SKM-1 treated with dmso at 0.1 percent for 144 hours (cell line): Measurements from ENCODE around the gene PRH2.

Source experiments
- DNase-seq: peaks from one replicate; lab custom pipeline; 2025; ENCODE audit not compliant: unreplicated experiment; lab: John Stamatoyannopoulos, UW

PRH2 gene

DNA sequence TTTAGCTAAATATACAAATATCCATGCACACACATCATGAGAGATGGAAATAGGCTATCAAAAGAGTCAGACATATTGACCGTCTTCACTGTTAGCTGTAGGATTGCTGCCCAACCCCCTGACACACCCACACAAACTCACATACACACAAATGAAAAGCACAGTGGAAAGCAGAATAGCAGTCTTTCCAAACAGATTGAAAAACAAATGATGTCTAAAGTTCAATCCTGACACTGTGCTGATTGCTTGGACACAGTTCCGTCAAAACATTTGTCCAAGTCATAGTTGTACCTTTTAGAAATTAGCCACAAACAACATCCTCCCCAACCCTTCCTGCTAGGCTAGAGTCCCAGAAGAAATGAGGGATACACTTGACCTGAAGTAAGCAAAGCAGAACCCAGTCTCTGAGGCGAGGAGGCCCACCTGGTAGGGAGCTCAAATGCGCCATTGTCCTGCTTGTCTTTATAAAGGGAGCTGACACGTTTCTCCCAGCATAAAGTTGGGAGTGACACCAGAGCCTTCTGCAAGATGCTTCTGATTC, at the start of gene PRH2:
Gene PRH2, plus strand, starts transcription at position 491 of the 541 bp plus-strand sequence. Its CDS starts 38 bp downstream, at position 529.
- DNase-seq: no peak

DNA sequence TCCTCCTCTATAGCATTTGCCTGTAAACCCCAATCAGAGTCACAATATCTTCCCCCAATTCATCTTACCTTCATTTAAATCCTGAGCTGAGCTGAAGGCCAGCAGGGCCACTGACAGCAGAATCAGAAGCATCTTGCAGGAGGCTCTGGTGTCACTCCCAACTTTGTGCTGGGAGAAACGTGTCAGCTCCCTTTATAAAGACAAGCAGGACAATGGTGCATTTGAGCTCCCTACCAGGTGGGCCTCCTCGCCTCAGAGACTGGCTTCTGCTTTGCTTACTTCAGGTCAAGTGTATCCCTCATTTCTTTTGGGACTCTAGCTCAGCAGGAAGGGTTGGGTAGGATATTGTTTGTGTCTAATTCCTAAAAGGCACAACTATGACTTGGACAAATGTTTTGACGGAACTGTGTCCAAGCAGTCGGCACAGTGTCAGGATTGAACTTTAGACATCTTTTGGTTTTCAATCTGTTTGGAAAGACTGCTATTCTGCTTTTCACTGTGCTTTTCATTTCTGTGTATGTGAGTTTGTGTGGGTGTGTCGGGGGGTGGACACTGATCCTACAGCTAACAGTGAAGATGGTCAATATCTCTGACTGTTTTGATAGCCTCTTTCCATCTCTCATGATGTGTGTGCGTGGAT, 44.8 kb upstream of the PRH2 start, which contains the start of gene PRH1:
Gene PRH1, minus strand, starts transcription at position 170 of the 640 bp plus-strand sequence. Its CDS starts 38 bp downstream, at position 132.
- no peak for DNase-seq

DNA sequence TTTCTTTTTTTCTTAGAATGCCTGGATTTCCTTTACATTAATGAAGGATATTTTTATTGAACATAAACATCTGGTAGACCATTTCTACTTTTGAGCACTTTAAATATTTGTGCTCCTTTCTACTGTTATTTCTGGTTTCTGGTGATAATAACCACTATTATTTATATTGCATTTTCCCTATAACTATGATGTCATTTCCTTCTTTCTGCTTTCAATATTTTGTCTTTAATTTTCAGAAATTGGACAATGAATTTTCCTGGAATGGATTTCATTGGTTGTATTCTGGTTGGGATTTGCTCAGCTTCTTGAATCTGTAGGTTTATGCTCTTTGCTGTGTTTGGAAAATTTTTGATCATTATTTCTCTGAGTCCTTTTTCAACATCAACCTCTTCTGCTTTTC, 39.8 kb upstream of the PRH2 start:
- no peak for DNase-seq

DNA sequence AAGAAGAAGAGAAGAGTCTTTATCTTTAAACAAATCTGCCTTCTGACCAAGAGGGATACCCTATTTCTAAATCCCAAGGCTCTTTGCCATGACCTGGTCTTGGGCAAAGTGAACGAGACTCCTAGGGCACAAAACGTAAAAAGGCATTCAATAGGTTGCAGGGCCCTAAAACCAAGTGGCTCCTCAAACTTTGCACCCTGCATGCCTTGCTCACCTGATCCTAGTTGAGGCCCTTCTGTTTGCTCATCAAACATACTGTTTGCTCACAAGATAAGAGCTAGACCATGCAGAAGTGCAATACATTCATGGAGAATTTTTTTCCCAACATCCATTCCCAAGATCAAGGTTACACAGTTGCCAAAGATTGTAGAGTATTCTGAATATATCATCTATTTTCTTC, 37.1 kb upstream of the PRH2 start:
- no peak for DNase-seq

DNA sequence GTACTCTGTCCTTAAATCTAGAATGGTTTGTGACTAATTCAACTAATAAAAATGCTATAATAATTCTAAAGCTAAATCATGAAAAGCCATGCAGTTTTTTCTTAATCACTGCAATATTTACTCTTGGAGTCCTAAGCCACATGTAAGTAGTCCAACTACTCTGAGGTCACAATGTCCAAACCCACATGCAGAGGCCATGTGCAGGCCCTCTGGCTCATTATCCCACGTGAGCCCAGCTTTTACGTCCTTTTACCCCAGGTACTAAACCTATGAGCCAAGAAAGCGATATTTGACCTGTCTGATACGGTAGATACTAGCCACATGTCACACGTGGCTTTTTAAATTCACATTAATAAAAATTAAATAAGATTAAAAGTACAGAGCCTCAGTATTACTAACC, 32.2 kb upstream of the PRH2 start:
- DNase-seq: no peak

DNA sequence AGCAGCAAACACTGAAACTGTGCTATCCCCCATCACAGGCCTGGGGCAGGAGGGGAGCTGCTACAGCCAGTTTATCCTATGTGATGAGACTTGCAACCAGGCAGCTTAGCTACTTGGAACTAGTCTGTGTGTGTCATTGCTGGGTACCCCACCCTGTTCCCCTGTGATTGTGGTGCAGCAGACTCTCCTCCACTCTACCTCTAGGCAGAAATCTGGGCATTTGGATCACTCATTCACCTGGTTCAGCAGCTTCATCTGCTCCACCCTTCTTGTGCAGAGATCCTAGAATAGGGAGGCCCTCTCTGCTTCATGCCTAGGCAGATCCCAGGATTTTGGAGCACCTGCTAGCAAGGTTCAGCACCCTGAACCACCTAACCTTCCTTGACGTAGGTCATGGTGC, 28.5 kb upstream of the PRH2 start:
- no peak for DNase-seq

DNA sequence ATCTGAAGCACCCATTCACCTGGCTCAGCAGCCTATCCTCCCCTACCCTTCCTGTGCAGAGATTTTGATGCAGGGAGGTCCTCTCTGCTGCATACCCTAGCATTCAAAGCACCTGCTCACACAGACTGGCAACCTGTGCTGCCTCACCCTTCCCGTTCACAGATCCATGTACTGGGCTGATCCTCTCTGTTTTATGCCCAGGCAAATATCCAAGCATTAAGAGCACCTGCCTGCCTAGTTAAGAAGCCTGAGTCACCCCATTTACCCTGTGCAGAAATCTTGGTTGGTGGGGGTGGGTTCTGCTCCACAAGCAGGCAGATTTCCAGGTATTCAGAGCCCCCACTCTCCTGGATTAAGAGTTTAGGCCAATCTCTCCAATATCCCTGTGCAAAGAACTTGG, 28.1 kb upstream of the PRH2 start:
- no peak for DNase-seq

DNA sequence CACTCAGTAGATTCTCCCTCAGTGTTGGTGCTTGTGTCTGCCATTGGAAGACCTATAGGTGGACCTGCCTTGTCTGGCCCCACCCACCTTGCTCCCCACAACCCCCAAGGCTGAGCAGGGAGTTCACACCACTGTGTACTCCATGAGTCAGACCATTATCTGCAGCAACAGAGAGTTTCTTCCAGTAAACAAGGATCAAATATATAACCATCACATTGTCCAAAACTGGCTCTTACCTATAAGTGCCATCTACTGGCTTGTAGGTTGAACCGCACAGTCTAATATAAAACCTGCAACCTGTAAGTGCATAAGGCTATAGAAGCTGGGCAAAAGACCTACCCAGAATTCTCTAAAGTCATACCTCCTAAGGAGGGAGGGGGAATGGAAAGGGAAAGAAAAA, 27.6 kb upstream of the PRH2 start:
- no peak for DNase-seq

DNA sequence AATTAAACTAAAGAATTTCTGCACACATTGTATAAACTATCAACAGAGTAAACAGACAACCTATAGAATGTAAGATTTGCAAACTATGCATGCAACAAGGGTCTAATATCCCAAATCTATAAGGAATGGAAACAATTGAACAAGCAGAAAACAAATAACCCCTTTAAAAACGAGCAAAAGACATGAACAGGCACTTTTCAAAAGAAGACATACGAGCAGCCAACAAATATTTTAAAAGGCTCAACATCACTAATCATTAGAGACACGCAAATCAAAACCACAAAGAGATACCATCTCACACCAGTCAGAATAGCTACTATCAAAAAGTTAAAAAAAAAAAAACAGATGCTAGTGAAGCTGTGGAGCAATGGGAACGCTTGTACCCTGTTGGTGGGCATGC, 24.4 kb upstream of the PRH2 start:
- DNase-seq: no peak

DNA sequence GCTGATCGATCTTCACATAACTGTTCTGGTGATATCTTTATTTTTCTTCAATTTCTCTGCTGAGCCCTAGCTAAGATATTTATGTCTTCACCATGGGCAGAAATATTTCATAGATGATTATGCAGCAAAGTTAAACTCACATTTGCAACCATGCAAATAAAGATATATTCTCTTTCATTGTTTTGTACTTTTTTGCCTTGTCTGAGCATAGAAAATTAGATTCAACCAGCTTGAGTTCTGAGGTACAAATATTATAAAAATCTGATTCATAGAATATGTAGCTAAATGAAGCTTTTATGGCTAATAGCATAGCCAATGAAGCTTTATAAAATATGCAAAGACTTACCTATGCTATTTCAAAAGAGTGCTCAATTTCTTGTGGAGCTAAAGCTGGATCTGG, 19.6 kb upstream of the PRH2 start, which contains the start of gene TAS2R13:
Gene TAS2R13, minus strand, starts transcription at position 101 of the 400 bp plus-strand sequence. CDS start 264 bp downstream, outside the sequence.
- no peak for DNase-seq

DNA sequence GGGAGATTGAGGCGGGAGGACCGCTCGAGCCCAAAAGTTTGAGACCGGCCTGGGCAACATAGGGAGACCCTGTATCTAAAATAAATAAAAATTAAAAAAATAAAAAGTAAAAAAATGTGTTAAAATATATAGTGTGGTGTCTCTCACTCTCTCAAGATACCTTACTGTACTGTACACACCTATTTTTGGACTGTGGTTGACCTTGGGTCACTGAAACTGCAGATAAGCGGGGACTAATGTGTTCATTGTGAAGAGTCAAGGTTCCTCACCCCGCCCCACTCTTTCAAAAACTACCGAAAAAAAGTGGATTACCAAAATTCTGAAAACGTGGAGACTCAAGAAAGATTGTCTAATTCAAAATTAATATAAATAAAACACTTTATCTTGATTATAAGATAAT, 18.7 kb upstream of the PRH2 start:
- DNase-seq: no peak

DNA sequence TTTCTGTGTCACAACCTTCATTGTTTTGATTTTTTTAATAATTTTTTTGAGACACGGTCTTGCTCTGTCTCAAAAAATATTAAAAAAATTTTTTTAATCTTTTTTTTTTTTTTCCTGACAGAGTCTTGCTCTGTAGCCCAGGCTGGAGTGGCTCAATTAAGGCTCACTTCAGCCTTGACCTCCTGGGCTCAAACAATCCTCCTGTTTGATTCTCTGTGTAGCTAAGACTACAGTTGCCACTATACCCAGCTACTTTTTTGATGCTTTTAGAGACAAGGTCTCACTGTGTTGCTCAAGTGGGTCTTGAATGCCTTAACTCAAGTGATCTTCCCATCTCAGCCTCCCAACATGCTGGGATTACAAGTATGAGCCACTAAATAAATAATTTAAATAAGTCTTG, 9.2 kb upstream of the PRH2 start:
- no peak for DNase-seq

DNA sequence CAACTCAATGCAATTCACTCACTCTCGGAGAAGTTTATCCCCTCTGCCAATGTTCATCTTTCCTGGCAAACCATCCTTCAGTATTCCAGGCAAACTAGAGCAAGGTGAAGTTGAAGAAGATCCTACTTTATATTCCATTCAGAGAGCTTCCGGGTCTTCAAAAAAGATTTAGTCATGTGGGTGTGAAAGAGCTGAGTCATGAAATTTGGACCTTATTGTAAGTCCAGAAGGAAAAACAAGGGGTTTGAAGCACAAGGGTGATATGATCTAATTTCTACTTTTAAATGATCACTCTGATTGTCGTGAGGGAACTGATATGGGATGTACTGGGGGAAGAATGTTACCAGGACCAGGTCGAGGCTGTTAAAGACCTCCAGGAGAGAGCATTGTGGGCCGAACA, 2.8 kb upstream of the PRH2 start:
- no peak for DNase-seq

DNA sequence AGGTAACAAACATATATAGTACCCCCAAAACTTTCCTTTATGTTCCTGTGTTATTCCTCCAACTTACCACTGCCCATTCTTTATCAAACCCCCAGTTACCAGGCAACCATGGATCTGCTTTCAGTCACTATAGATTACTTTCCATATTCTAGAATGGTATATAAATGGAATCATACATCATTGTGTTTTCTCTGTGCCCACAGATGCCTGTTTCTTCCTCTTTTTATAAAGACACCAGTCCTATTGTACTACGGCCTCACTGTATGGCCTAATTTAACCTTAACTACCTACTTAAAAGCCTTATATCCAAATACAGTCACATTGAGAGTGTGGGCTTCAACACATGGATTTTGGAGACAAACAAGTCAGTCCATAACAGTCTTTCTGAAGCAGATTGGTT, 7.5 kb downstream of the PRH2 start:
- no peak for DNase-seq

DNA sequence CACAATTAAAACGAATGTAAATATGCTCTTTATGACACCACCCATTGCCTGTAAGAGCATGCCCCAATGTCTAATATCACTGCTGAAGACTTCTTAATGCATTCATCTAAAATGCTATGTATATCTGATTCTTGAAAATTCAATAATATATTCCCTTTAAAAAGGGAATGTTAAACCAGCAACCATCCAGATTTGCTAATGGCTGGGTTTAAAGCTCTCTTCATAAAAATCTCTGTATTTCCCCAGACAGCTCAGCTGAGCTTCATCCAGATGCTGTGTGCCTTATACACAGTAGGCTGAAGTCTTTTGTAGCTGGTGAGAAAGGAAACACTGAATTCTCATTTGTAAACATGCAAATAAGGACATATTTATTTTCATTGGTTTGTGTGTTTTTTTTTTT, 10.1 kb downstream of the PRH2 start, which contains the start of gene TAS2R14:
Gene TAS2R14, minus strand, starts transcription at position 101 of the 400 bp plus-strand sequence. Its CDS starts 56 bp downstream, at position 45.
- DNase-seq: no peak

DNA sequence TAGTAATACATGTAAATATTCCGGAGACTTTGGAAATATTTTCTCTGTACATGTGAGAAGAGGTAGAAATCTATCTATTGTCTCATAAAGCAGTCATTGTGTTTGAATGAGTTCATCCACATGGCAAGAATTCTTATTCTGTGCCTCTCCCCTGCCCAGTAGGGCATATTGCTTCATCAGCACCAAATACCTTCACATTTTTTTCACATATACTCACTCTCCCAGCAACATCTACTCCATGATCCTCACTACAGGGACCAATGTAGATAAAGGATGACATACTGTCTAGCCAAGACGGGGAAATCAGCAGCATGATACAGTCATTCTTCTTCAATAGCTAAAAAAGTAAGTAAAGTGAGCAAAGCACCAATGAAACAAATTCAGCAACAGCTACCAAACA, 11.4 kb downstream of the PRH2 start:
- no peak for DNase-seq

DNA sequence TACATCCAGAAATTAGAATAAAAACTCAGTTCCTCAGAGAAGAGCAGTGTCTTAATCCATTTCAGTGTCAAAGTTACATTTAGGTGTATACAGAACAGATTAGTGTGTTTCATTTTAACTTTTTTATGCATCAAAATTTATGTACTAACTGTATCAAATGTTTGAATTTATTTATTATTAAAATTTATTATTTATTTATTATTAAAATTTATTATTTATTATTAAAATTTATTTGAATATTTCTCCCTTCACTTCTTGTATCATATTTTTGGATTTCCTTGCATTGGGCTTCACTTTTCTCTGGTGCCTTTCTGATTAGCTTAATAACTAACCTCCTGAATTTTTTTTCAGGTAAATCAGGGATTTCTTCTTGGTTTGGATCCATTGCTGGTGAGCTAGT, 12.3 kb downstream of the PRH2 start:
- no peak for DNase-seq

DNA sequence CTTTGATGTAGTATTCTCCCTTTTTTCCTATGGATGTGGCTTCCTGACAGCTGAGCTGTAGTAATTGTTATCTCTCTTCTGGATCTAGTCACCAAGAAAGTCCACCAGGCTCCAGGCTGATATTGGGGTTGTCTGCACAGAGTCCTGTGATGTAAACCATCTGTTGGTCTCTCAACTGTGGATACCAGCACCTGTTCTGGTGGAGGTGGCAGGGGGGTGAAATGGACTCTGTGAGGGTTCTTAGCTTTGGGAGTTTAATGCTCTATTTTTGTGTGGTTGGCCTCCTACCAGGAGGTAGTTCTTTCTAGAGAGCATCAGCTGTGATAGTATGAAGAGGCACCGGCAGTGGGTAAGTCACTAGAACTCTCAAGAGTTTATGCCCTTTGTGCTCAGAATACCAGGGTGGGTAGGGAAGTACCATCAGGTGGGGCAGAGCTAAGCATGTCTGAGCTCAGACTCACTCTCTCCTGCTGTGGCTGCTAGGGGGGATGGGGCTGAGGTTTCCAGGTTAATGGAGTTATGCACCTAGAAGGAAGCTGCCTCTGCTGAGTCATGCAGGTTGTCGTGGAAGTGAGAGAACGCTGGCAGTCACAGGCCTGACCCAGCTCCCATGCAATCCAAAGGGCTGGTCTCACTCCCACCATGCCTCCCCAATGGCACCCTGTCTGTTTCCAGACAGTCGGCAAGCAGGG, 13.0 kb downstream of the PRH2 start:
- no peak for DNase-seq

DNA sequence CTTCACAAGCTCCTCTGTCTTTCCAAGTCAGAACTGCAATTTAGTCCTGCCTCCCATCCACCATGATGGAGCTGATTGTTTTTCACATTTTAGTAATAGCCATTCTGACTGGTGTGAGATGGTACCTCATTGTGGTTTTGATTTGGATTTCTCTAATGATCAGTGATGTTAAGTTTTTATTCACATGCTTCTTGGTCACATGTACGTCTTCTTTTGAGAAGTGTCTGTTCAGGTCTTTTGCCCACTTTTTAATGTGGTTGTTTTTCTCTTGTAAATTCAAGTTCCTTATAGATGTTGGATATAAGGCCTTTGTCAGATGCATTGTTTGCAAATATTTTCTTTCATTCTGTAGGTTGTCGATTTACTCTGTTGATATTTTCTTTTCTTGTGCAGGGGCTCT, 14.1 kb downstream of the PRH2 start:
- DNase-seq: no peak

DNA sequence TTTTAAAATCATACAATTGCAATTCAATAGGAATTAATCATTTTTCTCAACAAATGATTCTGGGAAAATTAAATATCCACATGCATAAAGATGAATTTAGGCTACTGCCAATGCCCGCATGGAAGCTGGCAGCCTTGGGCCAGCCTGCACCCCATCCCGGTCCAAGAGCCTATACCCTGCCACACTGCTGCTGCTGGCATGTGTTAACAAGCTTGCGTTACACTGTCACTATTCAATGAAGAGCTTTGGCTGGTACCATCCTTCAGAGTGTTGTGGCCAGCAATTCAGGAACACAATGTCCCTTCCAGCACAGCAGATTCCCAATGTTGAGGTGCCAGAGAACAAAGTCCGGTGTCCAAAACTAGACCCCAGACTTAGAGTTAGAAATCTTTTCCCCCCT, 23.6 kb downstream of the PRH2 start:
- DNase-seq: no peak

DNA sequence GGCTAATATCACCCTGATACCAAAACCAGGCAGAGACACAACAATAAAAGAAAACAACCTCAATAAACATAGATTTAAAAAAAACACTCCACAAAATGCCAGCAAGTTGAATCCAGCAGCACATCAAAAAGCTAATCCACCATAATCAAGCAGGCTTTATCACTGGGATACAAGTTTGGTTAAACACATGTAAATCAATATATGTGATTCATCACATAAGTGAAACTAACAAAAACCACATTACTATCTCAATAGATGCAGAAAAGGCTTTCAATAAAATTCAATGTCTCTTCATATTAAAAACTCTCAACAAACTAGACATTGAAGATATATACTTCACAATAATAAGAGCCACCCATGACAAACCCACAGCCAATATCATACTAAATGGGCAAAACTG, 27.0 kb downstream of the PRH2 start:
- DNase-seq: no peak

DNA sequence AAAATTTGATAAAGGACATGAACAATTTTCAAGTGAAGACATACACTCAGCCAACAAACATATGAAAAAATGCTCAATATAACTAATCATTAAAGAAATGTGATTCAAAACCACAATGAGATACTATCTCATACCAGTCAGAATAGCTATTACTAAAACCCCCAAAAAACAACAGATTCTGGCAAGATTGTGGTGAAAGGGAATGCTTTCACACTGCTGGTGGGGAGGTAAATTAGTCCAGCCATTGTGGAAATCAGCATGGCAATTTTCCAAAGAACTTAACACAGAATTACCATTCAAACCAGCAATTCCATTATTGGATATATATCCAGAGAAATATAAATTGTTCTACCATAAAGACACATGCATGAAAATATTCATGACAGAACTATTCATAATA, 28.7 kb downstream of the PRH2 start:
- DNase-seq: no peak
